ENCODE measurements around the gene GPER1.

GPER1 gene

GRCh38 chr7:1092161-1092632, 4.3 kb downstream of the GPER1 start:
- H3K79me2 ChIP-seq (ENCODE audit: control insufficient read depth, insufficient read depth, low read length, poor library complexity), result peaks cover 4% of the 10 kb centered on the region
- H3K4me3 ChIP-seq (ENCODE audit: low read depth, low read length), result no peak overlapping the region
- H3K14ac ChIP-seq (ENCODE audit: low read length), result no peak overlapping the region
- no peak overlapping the region for H3K23ac ChIP-seq (ENCODE audit: low read length)
- H3K4me2 ChIP-seq (ENCODE audit: low read length), result no peak overlapping the region
- no peak overlapping the region for H2BK12ac ChIP-seq (ENCODE audit: low read length)
- peaks cover 3% of the 10 kb centered on the region for H3K9me3 ChIP-seq (ENCODE audit: insufficient read depth, low read depth, low read length)
- peaks cover 20 to 23% of the 10 kb centered on the region in 2 experiments for H3K36me3 ChIP-seq (ENCODE audit: control insufficient read depth in 1 of 2, insufficient read depth in 2 of 2, low read length in 2 of 2)
- no peak overlapping the region for H3K4ac ChIP-seq (ENCODE audit: low read depth, low read length)
- H2AFZ ChIP-seq (ENCODE audit: insufficient read depth, low read length, poor library complexity), result no peak overlapping the region
- no peaks in the 10 kb centered on the region for H3K27me3 ChIP-seq (ENCODE audit: insufficient read depth, low read length)
- H3K9ac ChIP-seq (ENCODE audit: low read length), result no peak overlapping the region
- no peak for DNase-seq
- no CpG with 5 or more reads among the region's 40 CpGs for WGBS (ENCODE audit: extremely low coverage, insufficient coverage, insufficient read length)
- H4K8ac ChIP-seq (ENCODE audit: low read depth, low read length), result no peak overlapping the region
- H2BK120ac ChIP-seq (ENCODE audit: insufficient read depth, low read length, poor library complexity), result no peak overlapping the region
- no peak overlapping the region for H3K27ac ChIP-seq (ENCODE audit: low read depth, low read length)
- peaks cover 28 to 40% of the 10 kb centered on the region in 2 experiments for H3K4me1 ChIP-seq (ENCODE audit: control insufficient read depth in 1 of 2, insufficient read depth in 2 of 2, low read length in 2 of 2)
- H4K12ac ChIP-seq (ENCODE audit: low read depth, low read length), result no peak overlapping the region
- no peak overlapping the region for H4K91ac ChIP-seq (ENCODE audit: low read depth, low read length)
- H2BK5ac ChIP-seq (ENCODE audit: low read depth, low read length, poor library complexity), result no peak overlapping the region
- no peak overlapping the region for H3K18ac ChIP-seq (ENCODE audit: low read length)
- H2AK5ac ChIP-seq (ENCODE audit: low read length), result no peak overlapping the region
- H3K79me1 ChIP-seq (ENCODE audit: low read length), result peaks cover 7% of the 10 kb centered on the region

GRCh38 chr7:1092806-1093501, 5.0 kb downstream of the GPER1 start:
- no peak overlapping the region for H4K12ac ChIP-seq (ENCODE audit: low read depth, low read length)
- peaks cover 20 to 23% of the 10 kb centered on the region in 2 experiments for H3K36me3 ChIP-seq (ENCODE audit: control insufficient read depth in 1 of 2, insufficient read depth in 2 of 2, low read length in 2 of 2)
- H3K14ac ChIP-seq (ENCODE audit: low read length), result no peak overlapping the region
- peaks cover 6% of the 10 kb centered on the region for H3K79me1 ChIP-seq (ENCODE audit: low read length)
- H2BK5ac ChIP-seq (ENCODE audit: low read depth, low read length, poor library complexity), result no peak overlapping the region
- no peak overlapping the region for H3K9ac ChIP-seq (ENCODE audit: low read length)
- H3K27ac ChIP-seq (ENCODE audit: low read depth, low read length), result no peak overlapping the region
- H3K18ac ChIP-seq (ENCODE audit: low read length), result no peak overlapping the region
- no peaks in the 10 kb centered on the region for H3K27me3 ChIP-seq (ENCODE audit: insufficient read depth, low read length)
- no peak overlapping the region for H3K23ac ChIP-seq (ENCODE audit: low read length)
- no peak overlapping the region for H4K8ac ChIP-seq (ENCODE audit: low read depth, low read length)
- no peak overlapping the region for H3K4me3 ChIP-seq (ENCODE audit: low read depth, low read length)
- peaks cover 3% of the 10 kb centered on the region for H3K9me3 ChIP-seq (ENCODE audit: insufficient read depth, low read depth, low read length)
- H3K79me2 ChIP-seq (ENCODE audit: control insufficient read depth, insufficient read depth, low read length, poor library complexity), result peaks cover 4% of the 10 kb centered on the region
- no peak overlapping the region for H3K4me2 ChIP-seq (ENCODE audit: low read length)
- no peak overlapping the region for H4K91ac ChIP-seq (ENCODE audit: low read depth, low read length)
- H2AFZ ChIP-seq (ENCODE audit: insufficient read depth, low read length, poor library complexity), result no peak overlapping the region
- H2BK120ac ChIP-seq (ENCODE audit: insufficient read depth, low read length, poor library complexity), result no peak overlapping the region
- no peak for DNase-seq
- H2AK5ac ChIP-seq (ENCODE audit: low read length), result no peak overlapping the region
- no peak overlapping the region for H2BK12ac ChIP-seq (ENCODE audit: low read length)
- H3K4me1 ChIP-seq (ENCODE audit: control insufficient read depth in 1 of 2, insufficient read depth in 2 of 2, low read length in 2 of 2), result peaks cover 26 to 37% of the 10 kb centered on the region in 2 experiments
- no peak overlapping the region for H3K4ac ChIP-seq (ENCODE audit: low read depth, low read length)
- WGBS (ENCODE audit: extremely low coverage, insufficient coverage, insufficient read length), result no CpG with 5 or more reads among the region's 40 CpGs

- no CpG with 5 or more reads among the region's 14 CpGs for WGBS (ENCODE audit: extremely low coverage, insufficient coverage, insufficient read length)
- H2AK5ac ChIP-seq (ENCODE audit: low read length), result no peak overlapping the region
- H3K9me3 ChIP-seq (ENCODE audit: insufficient read depth, low read depth, low read length), result peaks cover 6% of the 10 kb centered on the region
- no peak overlapping the region for H3K27ac ChIP-seq (ENCODE audit: low read depth, low read length)
- H3K79me1 ChIP-seq (ENCODE audit: low read length), result peaks cover under 1% of the 10 kb centered on the region
- no peaks in the 10 kb centered on the region for H3K27me3 ChIP-seq (ENCODE audit: insufficient read depth, low read length)
- H3K23ac ChIP-seq (ENCODE audit: low read length), result no peak overlapping the region
- DNase-seq, result no peak
- no peak overlapping the region for H3K14ac ChIP-seq (ENCODE audit: low read length)
- H3K18ac ChIP-seq (ENCODE audit: low read length), result no peak overlapping the region
- no peak overlapping the region for H2BK120ac ChIP-seq (ENCODE audit: insufficient read depth, low read length, poor library complexity)
- no peak overlapping the region for H2BK12ac ChIP-seq (ENCODE audit: low read length)
- H2BK5ac ChIP-seq (ENCODE audit: low read depth, low read length, poor library complexity), result no peak overlapping the region
- H3K4me3 ChIP-seq (ENCODE audit: low read depth, low read length), result no peak overlapping the region
- H4K91ac ChIP-seq (ENCODE audit: low read depth, low read length), result no peak overlapping the region
- H3K9ac ChIP-seq (ENCODE audit: low read length), result no peak overlapping the region
- peaks cover 21 to 31% of the 10 kb centered on the region in 2 experiments for H3K4me1 ChIP-seq (ENCODE audit: control insufficient read depth in 1 of 2, insufficient read depth in 2 of 2, low read length in 2 of 2)
- H3K4me2 ChIP-seq (ENCODE audit: low read length), result no peak overlapping the region
- no peak overlapping the region for H3K4ac ChIP-seq (ENCODE audit: low read depth, low read length)
- H3K36me3 ChIP-seq (ENCODE audit: control insufficient read depth in 1 of 2, insufficient read depth in 2 of 2, low read length in 2 of 2), result peaks cover 23 to 28% of the 10 kb centered on the region in 2 experiments
- H3K79me2 ChIP-seq (ENCODE audit: control insufficient read depth, insufficient read depth, low read length, poor library complexity), result peaks cover under 1% of the 10 kb centered on the region
- no peak overlapping the region for H4K8ac ChIP-seq (ENCODE audit: low read depth, low read length)
- H2AFZ ChIP-seq (ENCODE audit: insufficient read depth, low read length, poor library complexity), result no peak overlapping the region
- H4K12ac ChIP-seq (ENCODE audit: low read depth, low read length), result no peak overlapping the region
Observed at GRCh38 chr7:1093502-1093843, 5.6 kb downstream of the GPER1 start.

GRCh38 chr7:1093916-1094508, 6.1 kb downstream of the GPER1 start:
- no peak overlapping the region for H3K9ac ChIP-seq (ENCODE audit: low read length)
- H4K8ac ChIP-seq (ENCODE audit: low read depth, low read length), result no peak overlapping the region
- H4K12ac ChIP-seq (ENCODE audit: low read depth, low read length), result no peak overlapping the region
- no CpG with 5 or more reads among the region's 20 CpGs for WGBS (ENCODE audit: extremely low coverage, insufficient coverage, insufficient read length)
- H3K36me3 ChIP-seq (ENCODE audit: control insufficient read depth in 1 of 2, insufficient read depth in 2 of 2, low read length in 2 of 2), result peaks cover 24 to 29% of the 10 kb centered on the region in 2 experiments
- no peak overlapping the region for H2BK12ac ChIP-seq (ENCODE audit: low read length)
- H2AK5ac ChIP-seq (ENCODE audit: low read length), result no peak overlapping the region
- H2BK120ac ChIP-seq (ENCODE audit: insufficient read depth, low read length, poor library complexity), result no peak overlapping the region
- no peak overlapping the region for H2BK5ac ChIP-seq (ENCODE audit: low read depth, low read length, poor library complexity)
- H2AFZ ChIP-seq (ENCODE audit: insufficient read depth, low read length, poor library complexity), result no peak overlapping the region
- no peak overlapping the region for H3K14ac ChIP-seq (ENCODE audit: low read length)
- no peak for DNase-seq
- H3K4ac ChIP-seq (ENCODE audit: low read depth, low read length), result no peak overlapping the region
- peaks cover 18 to 29% of the 10 kb centered on the region in 2 experiments for H3K4me1 ChIP-seq (ENCODE audit: control insufficient read depth in 1 of 2, insufficient read depth in 2 of 2, low read length in 2 of 2)
- H3K23ac ChIP-seq (ENCODE audit: low read length), result no peak overlapping the region
- no peaks in the 10 kb centered on the region for H3K27me3 ChIP-seq (ENCODE audit: insufficient read depth, low read length)
- H3K4me2 ChIP-seq (ENCODE audit: low read length), result no peak overlapping the region
- no peaks in the 10 kb centered on the region for H3K79me1 ChIP-seq (ENCODE audit: low read length)
- H3K4me3 ChIP-seq (ENCODE audit: low read depth, low read length), result no peak overlapping the region
- no peak overlapping the region for H4K91ac ChIP-seq (ENCODE audit: low read depth, low read length)
- H3K79me2 ChIP-seq (ENCODE audit: control insufficient read depth, insufficient read depth, low read length, poor library complexity), result no peaks in the 10 kb centered on the region
- H3K27ac ChIP-seq (ENCODE audit: low read depth, low read length), result no peak overlapping the region
- no peak overlapping the region for H3K18ac ChIP-seq (ENCODE audit: low read length)
- peaks cover 7% of the 10 kb centered on the region for H3K9me3 ChIP-seq (ENCODE audit: insufficient read depth, low read depth, low read length)
